ENCODE measurements around the gene SGTA.

- TF ChIP-seq, protein P1, sequence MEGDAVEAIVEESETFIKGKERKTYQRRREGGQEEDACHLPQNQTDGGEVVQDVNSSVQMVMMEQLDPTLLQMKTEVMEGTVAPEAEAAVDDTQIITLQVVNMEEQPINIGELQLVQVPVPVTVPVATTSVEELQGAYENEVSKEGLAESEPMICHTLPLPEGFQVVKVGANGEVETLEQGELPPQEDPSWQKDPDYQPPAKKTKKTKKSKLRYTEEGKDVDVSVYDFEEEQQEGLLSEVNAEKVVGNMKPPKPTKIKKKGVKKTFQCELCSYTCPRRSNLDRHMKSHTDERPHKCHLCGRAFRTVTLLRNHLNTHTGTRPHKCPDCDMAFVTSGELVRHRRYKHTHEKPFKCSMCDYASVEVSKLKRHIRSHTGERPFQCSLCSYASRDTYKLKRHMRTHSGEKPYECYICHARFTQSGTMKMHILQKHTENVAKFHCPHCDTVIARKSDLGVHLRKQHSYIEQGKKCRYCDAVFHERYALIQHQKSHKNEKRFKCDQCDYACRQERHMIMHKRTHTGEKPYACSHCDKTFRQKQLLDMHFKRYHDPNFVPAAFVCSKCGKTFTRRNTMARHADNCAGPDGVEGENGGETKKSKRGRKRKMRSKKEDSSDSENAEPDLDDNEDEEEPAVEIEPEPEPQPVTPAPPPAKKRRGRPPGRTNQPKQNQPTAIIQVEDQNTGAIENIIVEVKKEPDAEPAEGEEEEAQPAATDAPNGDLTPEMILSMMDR (optimal IDR thresholded peaks at IDR 0.05 in 1 of 3, IDR thresholded peaks at IDR 0.05 in 1 of 3, conservative IDR thresholded peaks at IDR 0.05 in 1 of 3; ENCODE audit: extremely low read depth in 1 of 3, insufficient read depth in 2 of 3, low read length in 3 of 3), result no peak
- TF ChIP-seq EZH2 (IDR thresholded peaks at IDR 0.05; ENCODE audit: low read length), result no peak
These were observed 39.8 kb upstream of the SGTA start for GRCh38 chr19:2822846-2823245.

Measured in keratinocyte (primary cell).